Spleen (tissue), 7 donors: Measurements from ENCODE around the gene IGSF22.

ENCODE experiments used
- POLR2A ChIP-seq, 3 donors: fragments of 450-650 bp; IDR thresholded peaks; one replicate each; pipeline ENCODE4 v1.5.1; 2017; ENCODE audit warnings: antibody characterized with exemption in 3 of 3, mild to moderate bottlenecking in 1 of 3
- TF ChIP-seq, protein P1 (sequence below), 11 experiments: fragments of 200-600 bp in 7 of 11; fragments of 450-650 bp in 4 of 11; sonication (generic) in 4 of 11; IDR thresholded peaks in 8 of 11; conservative IDR thresholded peaks in 3 of 11; 1 replicate in 7 of 11; 2 replicates in 4 of 11; pipeline versions ENCODE4 v1.4.0 to v1.8.0; 2016 to 2021; ENCODE audit warnings: antibody characterized with exemption in 11 of 11, inconsistent platforms in 4 of 11, mild to moderate bottlenecking in 1 of 11
- donor health status: DM: no; HTN: no; CAD: no; lungs with moderate emphysema.
- donor health status: DM: no; HTN: no; CAD: no.
- donor health status: DM: no; HTN: no; CAD: no.

DNA sequence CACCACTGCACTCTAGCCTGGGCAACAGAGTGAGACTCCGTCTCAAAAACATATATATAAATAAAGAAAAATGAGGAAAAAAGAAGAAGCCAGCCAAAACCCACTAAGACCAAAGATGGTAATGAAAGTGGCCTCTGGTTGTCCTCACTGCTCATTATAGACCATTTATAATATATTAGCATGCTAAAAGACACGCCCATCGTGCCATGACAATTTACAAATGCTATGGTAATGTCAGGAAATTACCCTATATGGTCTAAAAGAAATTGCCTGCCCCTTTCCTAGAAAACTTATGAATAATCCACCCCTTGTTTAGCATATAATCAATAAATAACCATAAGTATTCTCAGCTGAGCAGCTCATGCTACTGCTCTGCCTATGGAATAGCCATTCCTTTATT, 43.5 kb downstream of the IGSF22 start:
- TF ChIP-seq, protein P1, sequence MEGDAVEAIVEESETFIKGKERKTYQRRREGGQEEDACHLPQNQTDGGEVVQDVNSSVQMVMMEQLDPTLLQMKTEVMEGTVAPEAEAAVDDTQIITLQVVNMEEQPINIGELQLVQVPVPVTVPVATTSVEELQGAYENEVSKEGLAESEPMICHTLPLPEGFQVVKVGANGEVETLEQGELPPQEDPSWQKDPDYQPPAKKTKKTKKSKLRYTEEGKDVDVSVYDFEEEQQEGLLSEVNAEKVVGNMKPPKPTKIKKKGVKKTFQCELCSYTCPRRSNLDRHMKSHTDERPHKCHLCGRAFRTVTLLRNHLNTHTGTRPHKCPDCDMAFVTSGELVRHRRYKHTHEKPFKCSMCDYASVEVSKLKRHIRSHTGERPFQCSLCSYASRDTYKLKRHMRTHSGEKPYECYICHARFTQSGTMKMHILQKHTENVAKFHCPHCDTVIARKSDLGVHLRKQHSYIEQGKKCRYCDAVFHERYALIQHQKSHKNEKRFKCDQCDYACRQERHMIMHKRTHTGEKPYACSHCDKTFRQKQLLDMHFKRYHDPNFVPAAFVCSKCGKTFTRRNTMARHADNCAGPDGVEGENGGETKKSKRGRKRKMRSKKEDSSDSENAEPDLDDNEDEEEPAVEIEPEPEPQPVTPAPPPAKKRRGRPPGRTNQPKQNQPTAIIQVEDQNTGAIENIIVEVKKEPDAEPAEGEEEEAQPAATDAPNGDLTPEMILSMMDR (IDR thresholded peaks at IDR 0.05 in 8 of 11, conservative IDR thresholded peaks at IDR 0.05 in 3 of 11) = no peak
- TF ChIP-seq POLR2A (IDR thresholded peaks at IDR 0.05) = no peak
